Measurements from ENCODE around the gene C8B.

The C8B gene

DNA sequence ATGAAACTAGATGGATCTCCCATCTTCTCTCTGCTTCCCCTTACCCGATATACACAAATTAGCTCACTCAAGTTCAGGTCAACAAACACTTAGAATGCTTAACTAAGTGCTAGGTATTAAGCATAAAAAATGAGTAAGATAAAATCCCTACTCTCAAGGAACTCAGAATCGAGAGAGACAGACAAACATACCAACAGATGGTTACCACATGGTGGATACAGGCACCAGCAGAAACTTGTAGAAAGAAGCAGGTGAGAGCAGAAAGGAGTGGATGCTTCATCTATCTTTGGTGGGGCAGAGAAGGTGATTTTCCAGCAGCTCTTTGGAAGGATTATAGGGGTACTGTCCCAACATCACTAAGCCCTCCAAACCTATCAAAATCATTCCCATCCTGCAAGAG, 32.2 kb downstream of the C8B start:
- no peaks in the 10 kb centered on the region for H3K36me3 ChIP-seq (ENCODE audit: low read length)
- H3K9me3 ChIP-seq (ENCODE audit: insufficient read depth, low read length), result no peaks in the 10 kb centered on the region
- H3K79me2 ChIP-seq (ENCODE audit: insufficient read depth, low read length), result no peaks in the 10 kb centered on the region
- no peak overlapping the region for H2AFZ ChIP-seq (ENCODE audit: low read depth, low read length, severe bottlenecking)
- no peak overlapping the region for H3K4me3 ChIP-seq (ENCODE audit: insufficient read depth, low read length, poor library complexity, severe bottlenecking)
- H3K9me2 ChIP-seq (replicated peaks; ENCODE audit: insufficient read depth, low read length), result no peaks in the 10 kb centered on the region
- no peak overlapping the region for H3K27ac ChIP-seq (ENCODE audit: low read depth, low read length)
- no peaks in the 10 kb centered on the region for H3F3A ChIP-seq (ENCODE audit: insufficient read depth)
- H3K4me2 ChIP-seq (ENCODE audit: low read depth, low read length, poor library complexity, severe bottlenecking), result no peak overlapping the region
- H3K9ac ChIP-seq (ENCODE audit: low read length), result no peak overlapping the region
- H3K27me3 ChIP-seq (ENCODE audit: low read length), result no peaks in the 10 kb centered on the region
- no peak for TF ChIP-seq EZH2phosphoT487 (conservative IDR thresholded peaks at IDR 0.05; ENCODE audit: low read length)
- no peak for TF ChIP-seq CTCF (IDR thresholded peaks at IDR 0.05; ENCODE audit: insufficient read depth, low read length, poor library complexity, severe bottlenecking)
- no peaks in the 10 kb centered on the region for H4K20me1 ChIP-seq (ENCODE audit: low read depth, low read length)

GRCh38 chr1:56933161-56933560, 32.7 kb downstream of the C8B start:
- H3K4me2 ChIP-seq (ENCODE audit: low read depth, low read length, poor library complexity, severe bottlenecking), result no peak overlapping the region
- no peaks in the 10 kb centered on the region for H3F3A ChIP-seq (ENCODE audit: insufficient read depth)
- TF ChIP-seq EZH2phosphoT487 (conservative IDR thresholded peaks at IDR 0.05; ENCODE audit: low read length) (no peak), CTCF (IDR thresholded peaks at IDR 0.05; ENCODE audit: insufficient read depth, low read length, poor library complexity, severe bottlenecking) (no peak)
- no peaks in the 10 kb centered on the region for H3K9me2 ChIP-seq (replicated peaks; ENCODE audit: insufficient read depth, low read length)
- no peak overlapping the region for H3K27ac ChIP-seq (ENCODE audit: low read depth, low read length)
- no peaks in the 10 kb centered on the region for H4K20me1 ChIP-seq (ENCODE audit: low read depth, low read length)
- H3K79me2 ChIP-seq (ENCODE audit: insufficient read depth, low read length), result no peaks in the 10 kb centered on the region
- H3K36me3 ChIP-seq (ENCODE audit: low read length), result no peaks in the 10 kb centered on the region
- H3K4me3 ChIP-seq (ENCODE audit: insufficient read depth, low read length, poor library complexity, severe bottlenecking), result no peak overlapping the region
- H3K27me3 ChIP-seq (ENCODE audit: low read length), result no peaks in the 10 kb centered on the region
- no peak overlapping the region for H2AFZ ChIP-seq (ENCODE audit: low read depth, low read length, severe bottlenecking)
- no peak overlapping the region for H3K9ac ChIP-seq (ENCODE audit: low read length)
- no peaks in the 10 kb centered on the region for H3K9me3 ChIP-seq (ENCODE audit: insufficient read depth, low read length)

DNA sequence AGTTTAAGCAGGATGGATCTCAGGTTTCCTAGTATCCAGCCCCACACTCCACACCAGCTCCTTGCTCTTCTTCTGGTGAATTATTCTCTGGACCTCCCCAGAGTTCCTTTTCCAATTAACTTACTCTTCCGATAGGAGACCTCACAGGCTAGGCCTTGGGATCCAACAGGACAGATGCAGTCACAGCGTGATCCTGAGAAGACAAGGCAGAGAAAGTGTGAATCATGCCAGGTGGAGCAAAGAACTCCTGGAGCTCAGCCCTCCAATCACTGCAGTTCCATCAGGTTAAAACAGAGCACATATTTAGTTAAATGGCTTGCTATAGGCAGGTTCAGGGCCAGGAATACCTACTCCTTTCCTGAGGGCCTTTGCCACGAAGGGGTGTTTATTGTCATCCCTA, 34.1 kb downstream of the C8B start:
- Histone ChIP-seq H3K79me2 (ENCODE audit: insufficient read depth, low read length) (no peaks in the 10 kb centered on the region), H3K27me3 (ENCODE audit: low read length) (no peaks in the 10 kb centered on the region), H3K4me3 (ENCODE audit: insufficient read depth, low read length, poor library complexity, severe bottlenecking) (no peak overlapping the region), H3K4me2 (ENCODE audit: low read depth, low read length, poor library complexity, severe bottlenecking) (no peak overlapping the region), H4K20me1 (ENCODE audit: low read depth, low read length) (no peaks in the 10 kb centered on the region), H2AFZ (ENCODE audit: low read depth, low read length, severe bottlenecking) (no peak overlapping the region), H3K27ac (ENCODE audit: low read depth, low read length) (no peak overlapping the region), H3F3A (ENCODE audit: insufficient read depth) (no peaks in the 10 kb centered on the region), H3K9ac (ENCODE audit: low read length) (no peak overlapping the region), H3K9me2 (replicated peaks; ENCODE audit: insufficient read depth, low read length) (no peaks in the 10 kb centered on the region), H3K9me3 (ENCODE audit: insufficient read depth, low read length) (no peaks in the 10 kb centered on the region), H3K36me3 (ENCODE audit: low read length) (no peaks in the 10 kb centered on the region)
- TF ChIP-seq CTCF (IDR thresholded peaks at IDR 0.05; ENCODE audit: insufficient read depth, low read length, poor library complexity, severe bottlenecking), result no peak
- TF ChIP-seq EZH2phosphoT487 (conservative IDR thresholded peaks at IDR 0.05; ENCODE audit: low read length), result no peak

GRCh38 chr1:56931211-56931610, 34.6 kb downstream of the C8B start:
- Histone ChIP-seq H3K9me2 (replicated peaks; ENCODE audit: insufficient read depth, low read length) (no peaks in the 10 kb centered on the region), H3K27ac (ENCODE audit: low read depth, low read length) (no peak overlapping the region), H3K79me2 (ENCODE audit: insufficient read depth, low read length) (no peaks in the 10 kb centered on the region), H3F3A (ENCODE audit: insufficient read depth) (no peaks in the 10 kb centered on the region), H3K27me3 (ENCODE audit: low read length) (no peaks in the 10 kb centered on the region), H4K20me1 (ENCODE audit: low read depth, low read length) (no peaks in the 10 kb centered on the region), H3K4me2 (ENCODE audit: low read depth, low read length, poor library complexity, severe bottlenecking) (no peak overlapping the region), H3K9me3 (ENCODE audit: insufficient read depth, low read length) (no peaks in the 10 kb centered on the region), H3K36me3 (ENCODE audit: low read length) (no peaks in the 10 kb centered on the region), H2AFZ (ENCODE audit: low read depth, low read length, severe bottlenecking) (no peak overlapping the region), H3K4me3 (ENCODE audit: insufficient read depth, low read length, poor library complexity, severe bottlenecking) (no peak overlapping the region), H3K9ac (ENCODE audit: low read length) (no peak overlapping the region)
- TF ChIP-seq CTCF (IDR thresholded peaks at IDR 0.05; ENCODE audit: insufficient read depth, low read length, poor library complexity, severe bottlenecking) (no peak), EZH2phosphoT487 (conservative IDR thresholded peaks at IDR 0.05; ENCODE audit: low read length) (no peak)
